ENCODE results near the gene SAMD4A. TPM values are rescaled to one million over a fixed set of nuclear protein-coding genes. Genes with fewer than 3 reads are reported as not detected.
"Not testable (repeated sequence)": the region's sequence is repeated elsewhere in the genome, so short reads cannot be mapped to it uniquely, and the experiment has no call there.

Gene SAMD4A
- total RNA-seq, 1 donor from 2014 or later, result 92.2 TPM

- no peak for DNase-seq (ENCODE audit: extremely low read depth, low read depth, low spot score)
Observed at GRCh38 chr14:54789781-54790480, 223.0 kb downstream of the SAMD4A start.

- no peak for DNase-seq (ENCODE audit: extremely low read depth, low read depth, low spot score)
Observed at GRCh38 chr14:54791001-54791400, 224.1 kb downstream of the SAMD4A start.

- no peak for DNase-seq (ENCODE audit: extremely low read depth, low read depth, low spot score)
Observed at GRCh38 chr14:54792288-54792687, 225.4 kb downstream of the SAMD4A start.

- no peak for DNase-seq (ENCODE audit: extremely low read depth, low read depth, low spot score)
Observed at GRCh38 chr14:54794159-54794558, 227.2 kb downstream of the SAMD4A start.

- no peak for DNase-seq (ENCODE audit: extremely low read depth, low read depth, low spot score)
Observed at GRCh38 chr14:54794796-54795195, 227.9 kb downstream of the SAMD4A start.

- DNase-seq (ENCODE audit: extremely low read depth, low read depth, low spot score), result no peak
Observed at GRCh38 chr14:54796961-54797360, 230.0 kb downstream of the SAMD4A start.

GRCh38 chr14:54797556-54797955 is 230.6 kb downstream of the SAMD4A start:
- DNase-seq (ENCODE audit: extremely low read depth, low read depth, low spot score), result no peak

- no peak for DNase-seq (ENCODE audit: extremely low read depth, low read depth, low spot score)
Observed at GRCh38 chr14:54797986-54798385, 231.1 kb downstream of the SAMD4A start.

GRCh38 chr14:54798465-54799124 is 231.7 kb downstream of the SAMD4A start:
- no peak for DNase-seq (ENCODE audit: extremely low read depth, low read depth, low spot score)

- DNase-seq (ENCODE audit: extremely low read depth, low read depth, low spot score), result not testable (repeated sequence)
Observed at GRCh38 chr14:54801482-54801881, 234.6 kb downstream of the SAMD4A start.

GRCh38 chr14:54803396-54803795 is 236.5 kb downstream of the SAMD4A start:
- no peak for DNase-seq (ENCODE audit: extremely low read depth, low read depth, low spot score)

GRCh38 chr14:54803926-54804537 is 237.1 kb downstream of the SAMD4A start:
- DNase-seq (ENCODE audit: extremely low read depth, low read depth, low spot score), result no peak

- no peak for DNase-seq (ENCODE audit: extremely low read depth, low read depth, low spot score)
Observed at GRCh38 chr14:54804538-54805041, 237.7 kb downstream of the SAMD4A start.

- DNase-seq (ENCODE audit: extremely low read depth, low read depth, low spot score), result no peak
Observed at GRCh38 chr14:54805070-54805444, 238.1 kb downstream of the SAMD4A start.

GRCh38 chr14:54805445-54806322 is 238.8 kb downstream of the SAMD4A start:
- DNase-seq (ENCODE audit: extremely low read depth, low read depth, low spot score), result peak; percentile 60

- DNase-seq (ENCODE audit: extremely low read depth, low read depth, low spot score), result no peak
Observed at GRCh38 chr14:54806616-54807015, 239.7 kb downstream of the SAMD4A start.

- DNase-seq (ENCODE audit: extremely low read depth, low read depth, low spot score), result no peak
Observed at GRCh38 chr14:54807428-54807827, 240.5 kb downstream of the SAMD4A start.

GRCh38 chr14:54807881-54808280 is 241.0 kb downstream of the SAMD4A start:
- no peak for DNase-seq (ENCODE audit: extremely low read depth, low read depth, low spot score)

GRCh38 chr14:54808326-54809161 is 241.6 kb downstream of the SAMD4A start:
- DNase-seq (ENCODE audit: extremely low read depth, low read depth, low spot score), result no peak

- no peak for DNase-seq (ENCODE audit: extremely low read depth, low read depth, low spot score)
Observed at GRCh38 chr14:54809767-54810166, 242.8 kb downstream of the SAMD4A start.

Measured in glomerular endothelial cell (primary cell).